ENCODE measurements around the gene SOAT2.
"Not testable (repeated sequence)": the region's sequence is repeated elsewhere in the genome, so short reads cannot be mapped to it uniquely, and the experiment has no call there.

SOAT2 gene

DNA sequence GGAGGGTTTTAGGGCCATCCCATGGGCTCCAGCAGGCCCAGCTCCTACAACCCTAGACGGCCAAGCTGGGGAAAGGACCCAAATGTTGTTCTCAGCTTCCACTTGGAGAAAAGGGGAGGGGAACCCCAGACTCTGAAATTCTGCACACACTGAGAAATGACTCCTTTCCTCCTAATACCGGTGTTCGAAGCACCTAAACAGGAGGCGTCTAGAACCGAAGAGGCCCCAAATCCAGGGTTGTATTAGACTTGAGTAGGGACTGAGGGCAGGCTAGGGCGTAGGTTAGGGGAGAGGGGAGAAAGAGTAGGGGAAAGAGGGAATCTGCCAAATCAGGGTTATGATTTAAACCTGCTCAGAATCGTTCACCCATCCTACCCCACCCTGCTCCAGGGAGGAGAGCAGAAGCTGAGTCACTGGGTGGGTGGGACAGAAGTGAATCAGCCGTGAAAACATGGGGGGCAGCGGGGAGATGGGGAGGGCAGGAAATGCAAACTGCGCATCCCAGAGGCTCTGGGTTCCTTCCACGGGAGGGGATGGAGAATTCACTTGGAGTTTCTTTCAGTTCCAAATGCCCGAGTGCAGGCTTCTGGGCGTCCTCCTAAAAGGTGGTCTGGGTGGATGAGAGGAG, 4.8 kb upstream of the SOAT2 start:
- CTCF ChIA-PET = interaction anchor here (0.7 to 9.1 kb wide), 13 partner anchors 9 to 213 kb away, joined by 3 to 250 read pairs (median 3); partner anchors contain the start of genes PFDN5 and SPRYD3
- Mint-ChIP-seq H3K4me3 (peak overlapping the region; percentile 71), H3K27me3 (peaks cover 56% of the 10 kb centered on the region), H3K9me3 (no peaks in the 10 kb centered on the region), H3K27ac (no peak overlapping the region), H3K4me1 (peaks cover 52% of the 10 kb centered on the region), H3K36me3 (no peaks in the 10 kb centered on the region)
- no peak for DNase-seq

DNA sequence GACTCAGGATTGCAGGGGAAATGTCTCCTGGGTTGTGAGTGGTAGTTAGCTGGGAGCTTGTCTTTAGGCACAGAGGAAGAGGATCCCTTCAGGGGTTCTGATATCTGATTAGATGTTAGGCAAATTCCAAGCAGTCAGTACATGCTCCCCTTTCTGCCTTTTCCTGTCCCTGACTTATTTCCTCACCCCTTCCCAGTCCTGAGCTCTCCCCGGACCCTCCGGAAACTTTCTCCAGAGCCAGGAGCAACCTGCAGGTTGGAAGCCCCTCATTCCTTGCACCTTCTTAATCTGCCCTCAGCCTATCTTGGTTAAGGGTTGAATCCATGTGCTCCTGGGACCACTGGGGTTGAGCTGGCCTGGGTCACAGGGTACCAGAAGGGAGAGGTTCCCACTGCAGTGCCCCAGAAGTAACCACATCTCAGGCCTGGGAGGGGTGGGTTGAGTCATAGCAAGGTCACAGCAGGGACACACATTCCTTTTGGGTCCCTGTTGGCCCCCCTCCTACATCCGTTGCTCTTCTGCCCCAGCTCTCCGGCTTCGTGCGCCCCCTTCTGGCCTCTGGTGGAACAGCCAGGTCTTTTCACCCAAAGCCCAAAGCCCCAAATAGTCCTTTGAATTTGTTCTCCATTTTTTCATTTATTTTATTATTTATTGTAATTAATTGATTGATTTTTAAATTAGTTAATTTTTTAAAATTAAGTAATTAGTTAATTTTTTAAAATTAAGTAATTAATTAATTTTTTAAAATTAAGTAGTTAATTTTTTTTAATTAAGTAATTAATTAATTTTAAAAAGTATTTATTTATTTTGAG, 4.0 kb upstream of the SOAT2 start:
- no peaks in the 10 kb centered on the region for H3K9me3 Mint-ChIP-seq
- peak overlapping the region; percentile 30 for H3K4me3 Mint-ChIP-seq
- H3K27me3 Mint-ChIP-seq = peaks cover 50% of the 10 kb centered on the region
- peak; percentile 92 for DNase-seq
- CTCF ChIA-PET = interaction anchor here (0.7 to 9.1 kb wide), 13 partner anchors 10 to 214 kb away, joined by 3 to 250 read pairs (median 4); partner anchors contain the start of genes PFDN5 and SPRYD3
- no peaks in the 10 kb centered on the region for H3K36me3 Mint-ChIP-seq
- H3K27ac Mint-ChIP-seq = peak overlapping the region; percentile 34
- peaks cover 57% of the 10 kb centered on the region for H3K4me1 Mint-ChIP-seq

DNA sequence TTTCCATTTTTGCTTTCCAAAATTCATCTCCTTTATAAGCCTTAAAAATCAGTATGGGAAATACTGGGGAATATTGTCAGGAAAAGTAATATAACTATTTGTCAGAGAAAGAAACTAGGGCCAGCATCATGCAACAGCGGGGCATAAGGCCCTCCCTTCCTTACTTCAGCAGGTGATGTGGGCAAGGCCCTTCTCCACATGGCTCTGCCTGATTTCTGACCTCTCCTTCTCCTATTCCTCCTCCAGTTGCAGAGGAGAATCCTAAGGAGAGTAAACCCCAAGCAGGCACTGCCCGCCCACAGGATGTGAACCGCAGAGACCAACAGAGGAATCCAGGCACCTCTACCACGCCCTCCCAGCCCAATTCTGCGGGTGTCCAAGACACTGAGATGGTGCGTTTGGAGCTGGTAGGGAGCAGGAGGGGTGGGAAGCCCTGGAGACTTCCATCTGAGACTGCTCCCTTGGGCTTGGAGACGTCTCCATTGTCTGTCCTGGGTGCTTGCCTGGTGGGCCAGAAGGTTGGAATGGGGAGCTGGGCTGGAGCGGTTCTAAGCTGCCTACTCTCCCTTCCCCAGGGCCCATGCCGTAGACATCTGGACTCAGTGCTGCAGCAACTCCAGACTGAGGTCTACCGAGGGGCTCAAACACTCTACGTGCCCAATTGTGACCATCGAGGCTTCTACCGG, 2.7 kb upstream of the SOAT2 start:
- no peak overlapping the region for H3K27ac Mint-ChIP-seq
- CTCF ChIA-PET = interaction anchor here (0.9 to 9.1 kb wide), 4 partner anchors 17 to 62 kb away, joined by 3 to 250 read pairs (median 11); no protein-coding TSS in a partner anchor
- peaks cover 44% of the 10 kb centered on the region for H3K27me3 Mint-ChIP-seq
- no peak for DNase-seq
- H3K4me3 Mint-ChIP-seq = no peak overlapping the region
- H3K4me1 Mint-ChIP-seq = peaks cover 66% of the 10 kb centered on the region
- no peaks in the 10 kb centered on the region for H3K36me3 Mint-ChIP-seq
- H3K9me3 Mint-ChIP-seq = no peaks in the 10 kb centered on the region

DNA sequence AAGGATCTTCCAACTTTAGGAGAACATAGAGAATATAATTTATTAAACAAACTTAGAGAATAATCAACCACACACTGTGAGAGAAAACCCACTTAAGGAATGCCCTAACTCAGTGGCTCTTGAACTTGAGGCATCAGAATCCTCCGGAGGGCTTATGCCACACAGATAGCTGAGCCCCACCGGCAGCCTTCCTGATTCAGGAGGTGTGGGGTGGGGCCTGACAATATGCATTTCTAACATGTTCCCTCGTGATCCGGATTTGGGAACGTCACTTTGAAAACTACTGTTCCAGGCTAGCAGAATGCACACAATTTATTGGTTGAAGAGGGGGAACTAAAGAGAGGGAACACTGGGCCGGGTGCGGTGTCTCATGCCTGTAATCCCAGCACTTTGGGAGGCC, 2.0 kb upstream of the SOAT2 start:
- peaks cover 66% of the 10 kb centered on the region for H3K4me1 Mint-ChIP-seq
- H3K36me3 Mint-ChIP-seq = no peaks in the 10 kb centered on the region
- H3K27me3 Mint-ChIP-seq = peaks cover 38% of the 10 kb centered on the region
- no peak for DNase-seq
- CTCF ChIA-PET = interaction anchor here (0.9 to 9.1 kb wide), 3 partner anchors 33 to 47 kb away, joined by 3 to 250 read pairs (median 6); no protein-coding TSS in a partner anchor
- no peak overlapping the region for H3K27ac Mint-ChIP-seq
- H3K9me3 Mint-ChIP-seq = no peaks in the 10 kb centered on the region
- no peak overlapping the region for H3K4me3 Mint-ChIP-seq

DNA sequence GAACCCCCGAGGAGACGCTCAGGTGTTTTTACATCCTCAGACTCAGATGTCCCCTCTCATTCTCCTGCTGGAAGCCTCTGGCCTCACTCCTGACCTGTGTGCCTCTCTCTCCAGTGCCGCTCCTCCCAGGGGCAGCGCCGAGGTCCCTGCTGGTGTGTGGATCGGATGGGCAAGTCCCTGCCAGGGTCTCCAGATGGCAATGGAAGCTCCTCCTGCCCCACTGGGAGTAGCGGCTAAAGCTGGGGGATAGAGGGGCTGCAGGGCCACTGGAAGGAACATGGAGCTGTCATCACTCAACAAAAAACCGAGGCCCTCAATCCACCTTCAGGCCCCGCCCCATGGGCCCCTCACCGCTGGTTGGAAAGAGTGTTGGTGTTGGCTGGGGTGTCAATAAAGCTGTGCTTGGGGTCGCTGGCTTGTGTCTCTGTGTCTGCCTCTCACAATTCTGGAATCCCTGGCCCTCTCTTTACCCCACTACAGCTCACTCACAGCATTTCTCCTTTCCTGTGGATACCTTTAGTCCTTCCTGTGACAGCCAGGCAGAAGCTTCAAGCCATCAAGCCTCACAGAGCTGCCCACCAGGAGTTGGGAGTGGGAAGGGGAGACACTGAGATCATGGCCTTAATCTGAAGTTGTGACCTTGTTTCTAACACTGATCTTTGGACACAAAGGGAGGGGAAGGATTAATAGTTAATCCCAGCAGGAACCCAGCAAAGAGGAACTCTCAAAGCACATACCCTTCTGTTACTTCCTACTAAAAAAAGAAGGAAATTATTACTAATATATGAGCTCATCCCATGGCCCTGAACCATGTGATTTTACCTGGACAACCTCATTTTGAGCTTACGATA, 1.1 kb upstream of the SOAT2 start:
- H3K4me3 Mint-ChIP-seq = no peak overlapping the region
- H3K4me1 Mint-ChIP-seq = peaks cover 61% of the 10 kb centered on the region

DNA sequence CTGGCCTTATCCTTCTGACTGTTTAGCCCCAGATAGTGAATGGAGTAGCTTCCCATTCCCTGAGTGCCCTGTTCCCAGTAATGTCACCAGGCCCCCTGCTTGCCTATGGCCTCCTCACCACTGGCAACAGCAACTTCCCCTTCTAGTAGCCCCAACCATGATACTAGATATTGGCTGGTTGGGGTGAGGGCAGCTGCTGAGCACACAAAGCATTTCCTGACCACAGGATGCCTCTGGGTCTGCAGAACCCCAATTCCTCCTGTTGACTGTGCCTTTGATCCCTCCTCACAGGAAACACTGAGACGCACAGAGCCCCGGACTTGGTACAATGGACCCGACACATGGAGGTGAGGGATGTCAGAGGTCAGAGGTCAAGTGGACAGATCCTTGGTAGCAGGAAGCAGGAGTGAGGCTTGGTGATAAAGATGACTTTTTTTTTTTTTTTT, 597 bp downstream of the SOAT2 start:
- no peaks in the 10 kb centered on the region for H3K9me3 Mint-ChIP-seq
- peak; percentile 53 for DNase-seq
- peaks cover 12% of the 10 kb centered on the region for H3K27me3 Mint-ChIP-seq
- H3K4me3 Mint-ChIP-seq = peak overlapping the region; percentile 29
- peak overlapping the region; percentile 77 for H3K27ac Mint-ChIP-seq
- H3K36me3 Mint-ChIP-seq = no peaks in the 10 kb centered on the region
- CTCF ChIA-PET = interaction anchor here (1.2 to 9.1 kb wide), 4 partner anchors 10 to 56 kb away, joined by 3 to 250 read pairs (median 6); no protein-coding TSS in a partner anchor
- H3K4me1 Mint-ChIP-seq = peaks cover 46% of the 10 kb centered on the region

More for the DNA sequence above, 1.1 kb upstream of the SOAT2 start:
- H3K27me3 Mint-ChIP-seq = peaks cover 29% of the 10 kb centered on the region
- H3K9me3 Mint-ChIP-seq = no peaks in the 10 kb centered on the region
- no peaks in the 10 kb centered on the region for H3K36me3 Mint-ChIP-seq
- CTCF ChIA-PET = interaction anchor here (0.6 to 9.1 kb wide), 10 partner anchors 8 to 96 kb away, joined by 3 to 250 read pairs (median 4); partner anchors contain the start of genes EIF4B and SPRYD3
- peak overlapping the region; percentile 62 for H3K27ac Mint-ChIP-seq
- no peak for DNase-seq

DNA sequence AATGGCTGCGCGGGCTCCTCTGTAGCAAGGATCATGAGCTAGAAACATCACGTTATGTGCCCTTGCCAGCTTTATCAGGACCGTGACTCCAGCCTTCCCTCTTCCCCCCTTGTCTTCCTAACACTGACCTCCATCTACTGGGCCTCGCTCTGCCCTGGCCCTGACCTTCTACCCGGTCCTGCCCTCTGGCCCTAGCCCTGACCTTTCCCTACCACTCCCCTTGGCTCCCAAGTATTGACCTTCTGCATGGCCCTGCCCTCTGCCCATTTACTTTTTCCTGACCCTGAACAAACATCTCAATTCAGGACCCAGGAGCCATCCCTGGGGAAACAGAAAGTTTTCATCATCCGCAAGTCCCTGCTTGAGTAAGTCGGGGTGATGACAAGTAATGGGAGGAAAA, 2.0 kb downstream of the SOAT2 start:
- H3K4me3 Mint-ChIP-seq = no peak overlapping the region

DNA sequence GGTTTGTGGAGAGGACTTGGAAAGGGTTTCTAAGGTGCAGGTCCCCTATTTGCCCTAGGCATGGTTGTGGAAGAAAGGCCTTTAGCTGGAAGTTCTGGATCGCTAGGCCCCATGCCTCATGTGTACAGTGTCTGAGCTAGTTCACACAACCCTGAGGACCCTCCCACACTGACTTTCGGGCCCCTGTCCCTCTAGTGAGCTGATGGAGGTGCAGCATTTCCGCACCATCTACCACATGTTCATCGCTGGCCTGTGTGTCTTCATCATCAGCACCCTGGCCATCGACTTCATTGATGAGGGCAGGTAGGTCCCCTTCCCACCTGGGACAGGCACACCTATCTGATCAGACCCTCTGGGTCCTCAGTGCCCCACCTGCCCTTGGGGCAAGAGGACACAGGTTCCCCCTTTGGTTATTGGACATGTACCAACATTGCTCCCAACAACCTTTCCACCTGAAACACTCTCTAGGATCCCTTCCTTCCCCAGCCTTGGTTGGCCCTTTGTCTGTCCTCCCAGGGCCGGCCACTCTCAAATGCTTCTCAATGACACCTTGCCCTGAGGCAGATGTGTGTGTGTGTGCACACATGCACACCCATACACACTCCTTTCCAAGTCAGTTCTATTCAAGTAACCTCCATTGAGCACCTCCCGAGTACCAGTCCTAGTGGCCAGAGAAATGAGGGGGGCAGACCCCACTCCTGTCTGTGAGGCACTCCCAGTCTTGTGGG, 2.6 kb downstream of the SOAT2 start:
- Mint-ChIP-seq H3K36me3 (no peaks in the 10 kb centered on the region), H3K27ac (no peak overlapping the region), H3K4me1 (peaks cover 36% of the 10 kb centered on the region), H3K27me3 (peaks cover 1% of the 10 kb centered on the region), H3K9me3 (no peaks in the 10 kb centered on the region), H3K4me3 (no peak overlapping the region)
- CTCF ChIA-PET = interaction anchor here (1.7 kb wide), 1 partner anchor 40 kb away, joined by 6 read pairs; no protein-coding TSS in a partner anchor
- no peak for DNase-seq

More for the DNA sequence above, 2.0 kb downstream of the SOAT2 start:
- H3K9me3 Mint-ChIP-seq = no peaks in the 10 kb centered on the region
- H3K36me3 Mint-ChIP-seq = no peaks in the 10 kb centered on the region
- H3K27ac Mint-ChIP-seq = peak overlapping the region; percentile 11
- CTCF ChIA-PET = interaction anchor here (1.7 kb wide), 1 partner anchor 39 kb away, joined by 6 read pairs; no protein-coding TSS in a partner anchor
- peaks cover 4% of the 10 kb centered on the region for H3K27me3 Mint-ChIP-seq
- peaks cover 40% of the 10 kb centered on the region for H3K4me1 Mint-ChIP-seq
- no peak for DNase-seq

DNA sequence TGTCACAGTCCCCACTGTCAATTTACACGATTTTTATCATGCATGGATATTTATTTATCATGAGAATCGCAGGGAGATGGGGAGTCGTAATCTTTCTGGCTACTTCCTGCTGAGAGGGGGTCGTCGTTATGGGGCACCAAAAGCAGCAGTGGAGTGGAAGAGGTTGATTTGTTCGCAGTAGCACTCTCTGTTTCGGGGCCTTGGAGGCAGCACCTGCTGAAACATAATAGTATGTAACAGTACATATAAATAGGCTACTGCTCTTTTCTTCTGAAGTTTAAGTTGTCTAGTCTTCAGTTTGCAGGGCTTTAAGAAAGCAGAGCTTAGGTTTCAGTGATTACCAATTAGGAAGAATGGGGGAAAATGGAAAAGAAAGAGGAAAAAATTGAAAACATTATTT, 3.8 kb downstream of the SOAT2 start:
- Mint-ChIP-seq H3K36me3 (no peaks in the 10 kb centered on the region), H3K27me3 (no peaks in the 10 kb centered on the region), H3K4me3 (no peak overlapping the region), H3K9me3 (no peaks in the 10 kb centered on the region), H3K27ac (no peak overlapping the region), H3K4me1 (peaks cover 30% of the 10 kb centered on the region)
- CTCF ChIA-PET = no interaction called here
- no peak for DNase-seq

DNA sequence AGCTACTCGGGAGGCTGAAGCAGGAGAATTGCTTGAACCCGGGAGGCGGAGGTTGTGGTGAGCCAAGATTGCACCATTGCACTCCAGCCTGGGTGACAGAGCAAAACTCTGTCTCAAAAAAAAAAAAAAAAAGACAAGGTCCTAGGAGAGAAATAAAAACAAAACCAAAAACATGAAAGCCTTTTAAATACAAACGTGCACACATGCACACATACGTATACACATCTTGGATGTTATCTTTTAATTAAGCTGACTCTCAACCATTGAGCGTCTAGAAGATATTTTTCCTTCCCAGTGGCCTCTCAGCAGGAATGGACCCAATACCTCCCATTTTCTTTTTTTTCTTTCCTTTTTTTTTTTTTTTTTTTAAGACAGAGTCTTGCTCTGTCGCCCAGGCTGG, 9.1 kb downstream of the SOAT2 start:
- H3K9me3 Mint-ChIP-seq, H3K4me1 Mint-ChIP-seq, H3K27me3 Mint-ChIP-seq, H3K27ac Mint-ChIP-seq, H3K36me3 Mint-ChIP-seq, DNase-seq, H3K4me3 Mint-ChIP-seq: not testable (repeated sequence)
- CTCF ChIA-PET = interaction anchor here (1.2 kb wide), 1 partner anchor 46 kb away, joined by 3 read pairs; no protein-coding TSS in a partner anchor

DNA sequence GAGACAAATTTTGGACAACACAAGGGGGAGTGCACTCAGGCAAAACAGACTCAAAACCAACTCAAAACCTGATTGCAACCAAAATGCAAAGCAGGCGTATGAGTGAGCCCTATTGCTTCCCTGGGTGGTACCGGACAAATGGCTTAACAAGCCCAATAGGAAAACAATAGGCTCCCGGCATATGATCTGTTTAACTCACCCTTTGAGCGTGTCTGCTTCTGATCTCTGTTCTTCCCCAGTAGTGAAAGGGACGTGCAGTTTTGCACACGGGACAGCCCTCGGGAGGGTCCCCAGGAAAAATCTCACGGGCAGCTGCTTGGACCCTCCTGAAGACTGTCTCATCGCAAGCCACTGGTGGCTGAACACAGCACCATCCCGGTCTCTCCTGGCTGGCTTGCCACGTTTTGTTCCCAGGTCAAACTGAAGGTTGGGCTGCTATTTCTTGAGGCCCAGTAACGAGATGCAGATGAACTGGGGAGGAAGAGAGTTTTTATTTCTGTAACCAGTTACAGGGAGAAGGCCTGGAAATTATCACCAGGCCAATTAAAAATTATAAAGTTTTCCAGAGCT, 9.9 kb downstream of the SOAT2 start:
- Mint-ChIP-seq H3K9me3 (no peaks in the 10 kb centered on the region), H3K27ac (no peak overlapping the region), H3K27me3 (peaks cover 2% of the 10 kb centered on the region), H3K4me1 (no peaks in the 10 kb centered on the region), H3K36me3 (no peaks in the 10 kb centered on the region), H3K4me3 (no peak overlapping the region)
- no peak for DNase-seq
- CTCF ChIA-PET = no interaction called here

DNA sequence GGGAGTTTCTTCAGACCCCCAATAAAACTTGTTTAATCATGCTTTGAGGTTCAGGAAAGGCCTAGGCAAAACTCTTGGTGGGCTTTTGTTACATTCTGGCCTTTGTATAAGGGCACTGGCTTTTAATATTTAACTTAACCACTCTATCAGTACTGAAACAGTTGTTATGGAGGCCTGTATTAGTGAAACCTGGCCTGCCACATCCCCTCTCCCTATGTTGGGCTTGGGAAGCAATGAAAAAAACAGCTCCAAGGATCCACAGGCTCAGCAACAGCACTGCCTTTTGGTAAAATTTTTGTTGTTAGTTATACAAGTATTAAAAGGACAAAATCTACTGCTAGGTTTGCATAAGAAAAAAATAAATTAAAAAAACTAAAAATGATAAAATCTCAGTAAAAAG, 10.7 kb downstream of the SOAT2 start:
- H3K4me1 Mint-ChIP-seq = no peaks in the 10 kb centered on the region
- peaks cover 4% of the 10 kb centered on the region for H3K27me3 Mint-ChIP-seq
- H3K4me3 Mint-ChIP-seq = no peak overlapping the region
- no peak for DNase-seq
- no peak overlapping the region for H3K27ac Mint-ChIP-seq
- H3K36me3 Mint-ChIP-seq = no peaks in the 10 kb centered on the region
- CTCF ChIA-PET = no interaction called here
- no peaks in the 10 kb centered on the region for H3K9me3 Mint-ChIP-seq
